K562 (cell line): Measurements from ENCODE around the gene NINL. TPM values are rescaled to one million over a fixed set of nuclear protein-coding genes. Genes with fewer than 3 reads are reported as not detected.

ENCODE experiments used
- BRF2 ChIP-seq: IDR thresholded peaks from 3 replicates; pipeline ENCODE4 v1.6.1; 2011; ENCODE audit warnings: borderline replicate concordance, mild to moderate bottlenecking; ENCODE audit not compliant: insufficient read length, insufficient read depth
- CBX3 ChIP-seq, 2 experiments: IDR thresholded peaks; 1 replicate in 1 of 2; 2 replicates in 1 of 2; pipeline ENCODE4 v1.6.1; 2012; ENCODE audit warnings: inconsistent platforms in 2 of 2, low read length in 2 of 2, borderline replicate concordance in 1 of 2, control low read depth in 1 of 2
- NCOR1 ChIP-seq: fragments of 450-650 bp; IDR thresholded peaks from 2 replicates; pipeline ENCODE4 v1.6.1; 2016; ENCODE audit warnings: mild to moderate bottlenecking, moderate library complexity
- ZNF174 ChIP-seq: fragments of 250-450 bp; sonication (Bioruptor Pico); IDR thresholded peaks from 2 replicates; pipeline ENCODE4 v1.4.0; 2020; ENCODE audit warnings: mild to moderate bottlenecking
- ZNF57 ChIP-seq: fragments of 450-650 bp; formaldehyde crosslinking; IDR thresholded peaks from 2 replicates; pipeline ENCODE4 v1.4.0; 2020; ENCODE audit warnings: mild to moderate bottlenecking, moderate library complexity
- polyA plus RNA-seq, 8 experiments: library from polyadenylated mRNA; depleted of rRNA in 4 of 8; stranded (reverse) in 5 of 8; unstranded in 3 of 8; fragments of >200 nt; fragmentation: Nextera tagmentation in 2 of 8; fragmentation: Illumina TruSeq in 1 of 8; extraction: Ambion mirVana in 2 of 8; extraction: Trizol in 1 of 8; gene quantifications; 2 replicates each; pipeline versions ENCODE4 v1.2.1 to v1.2.3, GENCODE V29; 2011 to 2014; ENCODE audit warnings: inconsistent platforms in 1 of 8, missing spikeins in 1 of 8
- total RNA-seq, 7 experiments: library from RNA; depleted of rRNA in 6 of 7; stranded (reverse); fragments of >200 nt in 6 of 7; fragmentation: Illumina TruSeq in 2 of 7; extraction: Trizol in 2 of 7; gene quantifications; 2 replicates each; pipeline versions ENCODE4 v1.2.1 to v1.2.3, GENCODE V29; 2011 to 2021; ENCODE audit warnings: low replicate concordance in 1 of 7
- TF ChIP-seq, protein P1 (sequence below): fragments of 450-650 bp; IDR thresholded peaks from 2 replicates; pipeline ENCODE4 v1.6.1; 2017; ENCODE audit warnings: antibody characterized with exemption, mild to moderate bottlenecking

The NINL gene
- total and polyA plus RNA-seq, 9 of the 15 experiments (the other 6 are each of a cell fraction or from before 2014, with no cell fraction given): 0.03 to 0.22 (median 0.05) TPM; not detected in 5

- TF ChIP-seq, protein P1, sequence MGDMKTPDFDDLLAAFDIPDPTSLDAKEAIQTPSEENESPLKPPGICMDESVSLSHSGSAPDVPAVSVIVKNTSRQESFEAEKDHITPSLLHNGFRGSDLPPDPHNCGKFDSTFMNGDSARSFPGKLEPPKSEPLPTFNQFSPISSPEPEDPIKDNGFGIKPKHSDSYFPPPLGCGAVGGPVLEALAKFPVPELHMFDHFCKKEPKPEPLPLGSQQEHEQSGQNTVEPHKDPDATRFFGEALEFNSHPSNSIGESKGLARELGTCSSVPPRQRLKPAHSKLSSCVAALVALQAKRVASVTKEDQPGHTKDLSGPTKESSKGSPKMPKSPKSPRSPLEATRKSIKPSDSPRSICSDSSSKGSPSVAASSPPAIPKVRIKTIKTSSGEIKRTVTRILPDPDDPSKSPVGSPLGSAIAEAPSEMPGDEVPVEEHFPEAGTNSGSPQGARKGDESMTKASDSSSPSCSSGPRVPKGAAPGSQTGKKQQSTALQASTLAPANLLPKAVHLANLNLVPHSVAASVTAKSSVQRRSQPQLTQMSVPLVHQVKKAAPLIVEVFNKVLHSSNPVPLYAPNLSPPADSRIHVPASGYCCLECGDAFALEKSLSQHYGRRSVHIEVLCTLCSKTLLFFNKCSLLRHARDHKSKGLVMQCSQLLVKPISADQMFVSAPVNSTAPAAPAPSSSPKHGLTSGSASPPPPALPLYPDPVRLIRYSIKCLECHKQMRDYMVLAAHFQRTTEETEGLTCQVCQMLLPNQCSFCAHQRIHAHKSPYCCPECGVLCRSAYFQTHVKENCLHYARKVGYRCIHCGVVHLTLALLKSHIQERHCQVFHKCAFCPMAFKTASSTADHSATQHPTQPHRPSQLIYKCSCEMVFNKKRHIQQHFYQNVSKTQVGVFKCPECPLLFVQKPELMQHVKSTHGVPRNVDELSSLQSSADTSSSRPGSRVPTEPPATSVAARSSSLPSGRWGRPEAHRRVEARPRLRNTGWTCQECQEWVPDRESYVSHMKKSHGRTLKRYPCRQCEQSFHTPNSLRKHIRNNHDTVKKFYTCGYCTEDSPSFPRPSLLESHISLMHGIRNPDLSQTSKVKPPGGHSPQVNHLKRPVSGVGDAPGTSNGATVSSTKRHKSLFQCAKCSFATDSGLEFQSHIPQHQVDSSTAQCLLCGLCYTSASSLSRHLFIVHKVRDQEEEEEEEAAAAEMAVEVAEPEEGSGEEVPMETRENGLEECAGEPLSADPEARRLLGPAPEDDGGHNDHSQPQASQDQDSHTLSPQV: no peak
- TF ChIP-seq ZNF174 (CRISPR knock-in tag) (no peak), CBX3 (IDR thresholded peaks at IDR 0.05; ENCODE audit: borderline replicate concordance in 1 of 2, low read length in 2 of 2) (no peak), ZNF57 (CRISPR knock-in tag) (no peak), NCOR1 (no peak), BRF2 (no peak)
Measured at GRCh38 chr20:25571817-25572216, 13.5 kb downstream of the NINL start (continued).
